Endothelial cell of umbilical vein (primary cell): Measurements from ENCODE around the gene CCDC70. TPM values are rescaled to one million over a fixed set of nuclear protein-coding genes. Genes with fewer than 3 reads are reported as not detected.

ENCODE experiments used
- BruUV-seq: library from RNA; stranded (reverse); fragments of 400-500 nt; replicated peaks from 2 replicates; lab custom pipeline; 2021; lab: Mats Ljungman, UMichigan
- CTCF ChIA-PET: fragments of 300-600, 350-600 bp; sonication (Branson Sonifier 250); formaldehyde crosslinking; loops from one replicate; lab custom pipeline; 2021; ENCODE audit warnings: antibody characterized with exemption, inconsistent platforms; lab: Charles Lee
- POLR2A ChIA-PET: fragments of 300-600, 350-600 bp; sonication (Branson Sonifier 250); formaldehyde crosslinking; loops from one replicate; lab custom pipeline; 2021; ENCODE audit warnings: antibody characterized with exemption, inconsistent platforms; lab: Charles Lee
- DNase-seq: peaks from one replicate; pipeline ENCODE4 v3.0.0-alpha.2; 2011; ENCODE audit warnings: low read depth, low spot score
- FAIRE-seq: peaks from 2 replicates; lab custom pipeline; 2011; peaks lifted over from hg19 to GRCh38; lab: Jason Lieb, UNC
- H2AFZ ChIP-seq: 2 replicates; pipeline ENCODE4 v1.6.0; 2012; ENCODE audit warnings: low read depth, low read length, control low read depth, inconsistent platforms
- H3K27ac ChIP-seq: 2 replicates; pipeline ENCODE4 v1.5.1; 2011; ENCODE audit warnings: low read depth, mild to moderate bottlenecking, control low read depth, low read length, moderate library complexity; ENCODE audit not compliant: insufficient read depth
- H3K27me3 ChIP-seq, 2 experiments: 2 replicates each; pipeline versions ENCODE4 v1.6.0 to v1.6.1; 2011; ENCODE audit warnings: low read length in 2 of 2, mixed read lengths in 1 of 2; ENCODE audit not compliant: control insufficient read depth in 2 of 2, insufficient read depth in 2 of 2
- H3K36me3 ChIP-seq, 2 experiments: 2 replicates in 1 of 2; 3 replicates in 1 of 2; pipeline ENCODE4 v1.5.1; 2011; ENCODE audit warnings: low read length in 2 of 2, mild to moderate bottlenecking in 1 of 2, moderate library complexity in 1 of 2; ENCODE audit not compliant: control insufficient read depth in 2 of 2, insufficient read depth in 2 of 2; ENCODE audit errors: extremely low read depth in 1 of 2
- H3K4me1 ChIP-seq: 3 replicates; pipeline ENCODE4 v1.5.1; 2011; ENCODE audit warnings: mild to moderate bottlenecking, low read length; ENCODE audit not compliant: control insufficient read depth, insufficient read depth; ENCODE audit errors: extremely low read depth
- H3K4me2 ChIP-seq: 2 replicates; pipeline ENCODE4 v1.6.1; 2011; ENCODE audit warnings: low read length, control low read depth, mixed read lengths; ENCODE audit not compliant: insufficient read depth
- H3K4me3 ChIP-seq, 3 experiments: fragments of 200-600 bp in 1 of 3; sonication (generic), shearing (Covaris generic) in 1 of 3; replicated peaks in 1 of 3; 2 replicates each; pipeline ENCODE4 v1.5.1; 2011 to 2016; ENCODE audit warnings: control low read depth in 3 of 3, low read length in 3 of 3, mild to moderate bottlenecking in 2 of 3, inconsistent platforms in 1 of 3, low read depth in 1 of 3, moderate library complexity in 1 of 3; ENCODE audit not compliant: insufficient read depth in 1 of 3
- H3K79me2 ChIP-seq: 2 replicates; pipeline ENCODE4 v1.6.0; 2012; ENCODE audit warnings: low read length, inconsistent platforms; ENCODE audit not compliant: control insufficient read depth, insufficient read depth
- H3K9ac ChIP-seq: replicated peaks from 2 replicates; pipeline ENCODE3; 2011; ENCODE audit warnings: low read length, control low read depth; ENCODE audit not compliant: insufficient read depth; ENCODE audit errors: extremely low read depth
- H3K9me1 ChIP-seq: replicated peaks from 3 replicates; pipeline ENCODE4 v1.6.0; 2011; ENCODE audit warnings: mild to moderate bottlenecking, low read length; ENCODE audit not compliant: control insufficient read depth, insufficient read depth; ENCODE audit errors: extremely low read depth
- H3K9me3 ChIP-seq: replicated peaks from 2 replicates; pipeline ENCODE4 v1.5.1; 2012; ENCODE audit warnings: low read length, inconsistent platforms; ENCODE audit not compliant: control insufficient read depth, insufficient read depth
- H4K20me1 ChIP-seq: replicated peaks from 2 replicates; pipeline ENCODE3; 2011; ENCODE audit warnings: mild to moderate bottlenecking, low read length; ENCODE audit not compliant: control insufficient read depth, insufficient read depth; ENCODE audit errors: extremely low read depth
- CTCF ChIP-seq, 2 donors: IDR thresholded peaks; 1 replicate in 1 of 2; 2 replicates in 1 of 2; pipeline ENCODE4 v1.5.1; 2011; ENCODE audit warnings: low read length in 2 of 2, mild to moderate bottlenecking in 2 of 2, moderate library complexity in 2 of 2, control low read depth in 1 of 2, inconsistent platforms in 1 of 2, low read depth in 1 of 2; ENCODE audit not compliant: insufficient read depth in 1 of 2; ENCODE audit errors: extremely low read depth in 1 of 2
- EZH2 ChIP-seq: IDR thresholded peaks from 2 replicates; pipeline ENCODE4 v1.6.1; 2012; ENCODE audit warnings: borderline replicate concordance, low read depth, mild to moderate bottlenecking, moderate library complexity, low read length, inconsistent platforms; ENCODE audit not compliant: severe bottlenecking
- GATA2 ChIP-seq: IDR thresholded peaks from 2 replicates; pipeline ENCODE4 v1.7.0; 2011; ENCODE audit warnings: low read depth, mild to moderate bottlenecking, moderate library complexity, mixed read lengths, low read length; ENCODE audit not compliant: insufficient read length, insufficient read depth
- MAX ChIP-seq: IDR thresholded peaks from 2 replicates; pipeline ENCODE4 v1.6.1; 2011; ENCODE audit not compliant: insufficient read depth, insufficient read length
- POLR2A ChIP-seq: IDR thresholded peaks from 2 replicates; pipeline ENCODE4 v1.6.1; 2012; ENCODE audit warnings: low read depth, mild to moderate bottlenecking, control low read depth, low read length
- POLR2AphosphoS5 ChIP-seq: IDR thresholded peaks from 2 replicates; pipeline ENCODE4 v1.6.1; 2012; ENCODE audit warnings: low read depth, mild to moderate bottlenecking, control low read depth, low read length, moderate library complexity; ENCODE audit not compliant: insufficient read depth
- dilution Hi-C: fragments of 300-500 bp; cut with MboI; formaldehyde crosslinking; loops from one replicate; pipeline ENCODE4 v1.15.0; 2019; ENCODE audit warnings: low sequenced_read_pairs; ENCODE audit not compliant: extremely low pct_ligation_motif_present
- intact Hi-C: fragments of 100-400 bp; cut with micrococcal nuclease; formaldehyde crosslinking; loops from one replicate; pipeline ENCODE4 v1.10.0; 2022
- polyA plus RNA-seq, 4 experiments: library from polyadenylated mRNA; depleted of rRNA in 3 of 4; stranded (reverse) in 3 of 4; unstranded in 1 of 4; fragments of >200 nt; gene quantifications; 2 replicates each; pipeline versions ENCODE4 v1.2.1 to v1.2.3, GENCODE V29; 2011 to 2012; ENCODE audit warnings: missing spikeins in 1 of 4
- total RNA-seq: library from RNA; stranded (reverse); gene quantifications from 2 replicates; pipeline ENCODE4 v1.2.3, GENCODE V29; 2021

CCDC70 gene
- total and polyA plus RNA-seq, 2 donors (not counting 3 experiments of a cell fraction or from before 2014, with no cell fraction given): not detected

GRCh38 chr13:51856998-51857397 lies 4.8 kb upstream of the CCDC70 start:
- H3K79me2 ChIP-seq: no peaks in the 10 kb centered on the region
- peaks cover 7 to 14% of the 10 kb centered on the region in 2 experiments for H3K27me3 ChIP-seq
- ChIA-PET POLR2A (no interaction called here), CTCF (no interaction called here)
- DNase-seq: no peak
- no peak for TF ChIP-seq MAX
- TF ChIP-seq GATA2: no peak
- TF ChIP-seq POLR2AphosphoS5: no peak
- TF ChIP-seq CTCF (IDR thresholded peaks at IDR 0.05; ENCODE audit: extremely low read depth in 1 of 2, insufficient read depth in 1 of 2, low read depth in 1 of 2, low read length in 2 of 2): no peak
- TF ChIP-seq POLR2A: no peak
- TF ChIP-seq EZH2: no peak
- H3K4me3 ChIP-seq: no peak overlapping the region
- dilution Hi-C loops: no loop called here
- BruUV-seq: no TSS peak
- H3K27ac ChIP-seq: no peak overlapping the region
- no peak overlapping the region for H3K4me2 ChIP-seq
- no peak overlapping the region for H3K9ac ChIP-seq
- H3K9me3 ChIP-seq: no peaks in the 10 kb centered on the region
- no peaks in the 10 kb centered on the region for H3K36me3 ChIP-seq
- no peaks in the 10 kb centered on the region for H4K20me1 ChIP-seq
- intact Hi-C loops: no loop called here
- no peaks in the 10 kb centered on the region for H3K9me1 ChIP-seq
- H3K4me1 ChIP-seq: peaks cover 8% of the 10 kb centered on the region
- no peak for FAIRE-seq
- no peak overlapping the region for H2AFZ ChIP-seq
